IPS DF 19.7 (cell line): Measurements from ENCODE around the gene APOBEC3G.
"Not testable (repeated sequence)": the region's sequence is repeated elsewhere in the genome, so short reads cannot be mapped to it uniquely, and the experiment has no call there.

Experiments used
- DNase-seq: peaks from one replicate; pipeline ENCODE4 v3.0.0-alpha.2; 2013; ENCODE audit warnings: low read depth, low spot score

APOBEC3G gene

DNA sequence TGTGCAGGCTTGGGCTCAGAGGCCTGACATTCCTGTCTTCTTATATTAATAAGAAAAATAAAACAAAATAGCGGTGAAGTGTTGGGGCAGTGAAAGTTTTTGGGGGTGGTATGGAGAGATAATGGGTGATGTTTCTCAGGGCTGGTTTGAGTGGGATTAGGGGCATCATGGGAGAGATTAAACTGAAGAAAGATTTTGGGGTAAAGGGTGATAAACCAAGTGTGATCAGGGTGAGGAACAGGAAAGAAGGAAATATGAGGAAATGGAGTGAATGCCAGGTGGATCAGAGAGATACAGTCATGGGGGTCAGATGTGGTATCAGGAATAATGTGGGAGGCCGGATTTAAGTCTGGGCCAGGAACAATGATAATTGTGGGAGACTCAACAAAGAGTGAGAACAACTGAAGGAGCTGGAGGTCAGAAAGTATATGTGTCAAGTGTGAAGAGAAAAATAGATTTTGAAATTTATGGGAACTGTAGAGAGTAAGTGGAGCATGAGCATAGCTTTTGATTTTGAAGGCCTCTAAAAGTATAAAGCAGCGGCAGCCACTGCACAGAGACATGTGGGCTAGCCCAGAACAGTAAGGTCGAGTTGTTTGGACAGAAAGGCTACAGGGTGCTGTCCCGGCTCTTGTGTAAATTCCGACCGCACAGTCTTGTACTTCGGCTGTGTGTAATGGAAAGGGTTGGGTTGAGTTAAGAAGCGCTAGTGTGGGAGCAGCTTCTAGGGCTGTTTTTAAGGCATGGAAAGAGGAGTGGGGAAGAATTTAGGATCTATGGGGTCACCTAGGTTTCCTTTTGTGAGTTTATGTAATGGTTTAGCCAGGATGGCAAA is 10.4 kb upstream of the APOBEC3G start:
- not testable (repeated sequence) for DNase-seq

DNA sequence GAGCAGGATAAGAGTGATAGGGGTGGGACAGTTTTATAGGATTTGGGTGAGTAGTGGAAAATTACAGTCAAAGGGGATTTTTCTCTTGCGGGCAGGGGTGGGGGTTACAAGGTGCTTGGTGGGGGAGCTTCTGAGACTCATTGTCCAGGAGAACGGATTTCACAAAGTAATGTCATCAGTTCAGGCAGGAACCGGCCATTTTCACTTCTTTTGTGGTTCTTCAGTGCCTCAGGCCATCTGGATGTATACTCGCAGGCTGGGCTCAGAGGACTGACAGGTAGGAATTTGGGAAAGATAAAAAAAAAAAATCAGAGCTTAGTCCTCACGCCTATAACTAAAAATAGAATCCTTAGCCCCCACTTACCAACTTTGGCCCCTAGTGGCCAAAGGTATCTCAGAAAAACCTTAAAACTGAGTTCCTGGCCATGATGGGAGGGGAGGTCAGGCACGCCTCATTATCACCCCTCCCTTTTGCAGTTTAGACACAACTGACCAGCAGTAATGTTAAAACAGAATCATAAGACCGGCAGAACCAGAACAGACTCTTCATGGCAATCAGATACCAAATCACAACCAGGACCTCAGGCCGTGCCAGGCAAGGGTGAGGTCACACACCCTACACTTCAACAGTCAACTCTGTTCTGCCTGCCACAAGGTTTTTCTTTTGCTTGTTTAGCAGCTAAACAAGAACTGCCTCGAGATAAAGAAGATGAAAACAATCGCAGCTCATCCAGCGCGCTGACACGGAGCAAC is 8.9 kb upstream of the APOBEC3G start:
- DNase-seq: no peak

DNA sequence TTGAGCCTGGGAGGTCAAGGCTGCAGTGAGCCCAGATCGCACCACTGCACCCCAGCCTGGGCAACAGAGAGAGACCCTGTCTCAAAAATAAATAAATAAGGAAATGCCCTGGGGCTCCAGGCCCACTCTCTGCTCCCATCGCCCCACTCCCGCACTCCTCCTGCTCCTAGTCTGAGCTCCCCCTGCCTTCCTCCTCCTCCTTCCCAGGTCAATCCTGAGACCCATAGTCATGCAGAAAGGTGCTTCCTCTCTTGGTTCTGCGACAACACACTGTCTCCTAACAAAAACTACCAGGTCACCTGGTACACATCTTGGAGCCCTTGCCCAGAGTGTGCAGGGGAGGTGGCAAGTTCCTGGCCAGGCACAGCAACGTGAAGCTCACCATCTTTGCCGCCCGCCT is 6.9 kb upstream of the APOBEC3G start:
- DNase-seq: no peak

DNA sequence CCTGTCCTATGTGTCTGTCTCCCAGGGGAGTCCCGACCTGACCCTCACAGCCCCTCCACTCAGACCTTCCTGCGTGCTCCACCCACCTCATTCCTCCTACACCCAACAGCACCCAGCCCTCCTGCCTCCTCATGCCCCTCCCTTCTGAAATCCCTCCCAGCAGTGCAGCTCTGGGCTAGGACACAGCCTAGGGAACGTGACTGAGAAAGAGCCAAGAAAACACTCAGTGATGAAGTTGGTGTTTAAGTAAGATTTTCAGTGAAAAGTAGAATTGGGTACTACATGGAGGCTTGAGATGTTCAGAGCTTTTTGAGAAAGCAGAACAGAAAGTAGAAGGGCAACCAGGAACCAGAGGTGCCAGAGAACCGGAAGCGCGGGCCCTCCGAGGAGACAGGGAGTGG is 4.5 kb upstream of the APOBEC3G start:
- not testable (repeated sequence) for DNase-seq

DNA sequence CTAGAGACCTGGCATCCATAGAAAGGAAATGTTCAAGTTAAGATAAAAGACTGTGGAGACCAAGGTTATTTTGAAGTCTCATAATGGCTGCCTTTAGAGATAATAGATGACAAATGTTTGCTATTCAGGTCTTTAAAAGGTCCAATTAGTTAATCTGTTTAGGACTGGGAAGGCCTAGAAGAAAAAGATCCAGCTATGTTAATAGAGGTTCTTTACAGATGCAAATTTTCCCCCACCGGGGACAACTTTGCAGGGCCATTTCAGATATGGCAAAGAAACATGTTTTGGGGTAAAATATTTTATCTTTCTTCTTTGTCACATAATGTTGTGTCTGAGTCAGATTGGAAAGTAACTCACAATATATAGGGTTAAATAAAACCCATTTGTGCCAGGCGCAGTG is 3.1 kb upstream of the APOBEC3G start:
- DNase-seq: no peak

DNA sequence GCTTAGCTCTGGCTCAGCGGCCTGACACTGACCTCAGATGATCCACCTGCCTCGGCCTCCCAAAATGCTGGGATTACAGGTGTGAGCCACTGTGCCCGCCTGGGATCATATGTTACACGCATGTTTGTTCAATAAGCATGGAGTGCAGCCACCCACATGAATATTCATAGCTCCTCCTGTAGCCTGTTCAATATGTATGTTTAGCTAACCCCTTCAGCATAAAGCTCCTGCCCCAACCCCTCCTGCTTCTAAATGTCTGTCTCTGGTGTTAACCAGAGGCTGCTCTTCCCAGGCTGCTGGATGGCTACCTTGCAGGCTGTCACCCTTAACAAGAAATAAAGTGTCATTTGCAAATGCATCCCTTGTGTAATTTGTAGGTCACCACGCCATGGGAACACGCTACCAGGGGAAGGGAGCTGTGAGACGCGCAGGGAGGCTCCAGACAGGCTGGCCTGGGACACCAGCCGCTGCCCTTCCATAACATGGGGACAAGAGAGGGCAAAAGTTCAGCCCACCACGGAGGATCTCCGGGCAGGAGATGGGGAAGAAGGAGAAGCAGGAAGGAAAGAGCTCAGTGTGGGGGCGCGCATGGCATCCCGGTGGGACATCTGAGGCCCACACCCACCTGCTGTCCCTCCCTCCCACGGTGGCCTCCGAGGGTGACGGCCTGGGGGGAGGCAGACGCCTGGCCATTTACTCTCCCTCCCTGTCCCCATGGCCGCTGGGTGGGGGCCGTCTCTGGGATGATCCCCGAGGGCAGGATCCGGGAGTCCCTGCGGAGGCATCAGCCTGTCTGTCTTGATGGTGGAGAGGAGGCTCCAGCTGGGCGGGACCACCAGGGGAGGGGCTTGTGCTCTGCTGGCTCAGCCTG is 685 bp upstream of the APOBEC3G start:
- not testable (repeated sequence) for DNase-seq

DNA sequence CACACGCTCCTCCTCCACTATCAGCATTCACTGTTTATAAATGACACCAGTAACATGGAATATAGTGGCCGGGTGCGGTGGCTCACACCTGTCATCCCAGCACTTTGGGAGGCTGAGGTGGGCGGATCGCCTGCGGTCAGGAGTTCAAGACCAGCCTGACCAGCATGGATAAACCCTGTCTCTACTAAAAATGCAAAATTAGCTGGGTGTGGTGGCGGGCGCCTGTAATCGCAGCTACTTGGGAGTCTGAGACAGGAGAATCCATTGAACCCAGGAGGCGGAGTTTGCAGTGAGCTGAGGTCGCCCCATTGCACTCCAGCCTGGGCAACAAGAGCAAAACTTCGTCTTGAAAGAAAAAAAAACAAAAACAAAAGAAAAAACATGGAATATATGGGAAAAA is 837 bp downstream of the APOBEC3G start:
- not testable (repeated sequence) for DNase-seq

DNA sequence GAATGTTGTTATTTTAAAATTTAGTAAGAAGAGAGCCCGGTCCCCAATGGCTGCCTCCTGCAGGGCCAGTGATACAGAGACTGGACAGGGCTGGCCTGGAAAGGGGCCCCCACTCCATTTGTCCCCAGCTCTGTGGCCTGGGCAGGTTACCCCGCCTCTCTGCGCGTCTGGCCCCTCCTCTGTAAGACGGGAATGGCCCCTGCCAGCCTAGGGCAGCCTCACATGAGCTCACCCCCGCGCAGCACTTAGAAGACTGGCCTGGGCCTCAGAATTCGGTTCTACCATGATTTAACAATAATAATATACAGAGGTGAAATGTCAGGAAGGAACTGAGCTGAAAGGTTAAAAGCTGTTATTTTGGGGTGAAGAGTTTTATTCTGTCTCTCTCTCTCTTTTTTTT is 1.3 kb downstream of the APOBEC3G start:
- no peak for DNase-seq

DNA sequence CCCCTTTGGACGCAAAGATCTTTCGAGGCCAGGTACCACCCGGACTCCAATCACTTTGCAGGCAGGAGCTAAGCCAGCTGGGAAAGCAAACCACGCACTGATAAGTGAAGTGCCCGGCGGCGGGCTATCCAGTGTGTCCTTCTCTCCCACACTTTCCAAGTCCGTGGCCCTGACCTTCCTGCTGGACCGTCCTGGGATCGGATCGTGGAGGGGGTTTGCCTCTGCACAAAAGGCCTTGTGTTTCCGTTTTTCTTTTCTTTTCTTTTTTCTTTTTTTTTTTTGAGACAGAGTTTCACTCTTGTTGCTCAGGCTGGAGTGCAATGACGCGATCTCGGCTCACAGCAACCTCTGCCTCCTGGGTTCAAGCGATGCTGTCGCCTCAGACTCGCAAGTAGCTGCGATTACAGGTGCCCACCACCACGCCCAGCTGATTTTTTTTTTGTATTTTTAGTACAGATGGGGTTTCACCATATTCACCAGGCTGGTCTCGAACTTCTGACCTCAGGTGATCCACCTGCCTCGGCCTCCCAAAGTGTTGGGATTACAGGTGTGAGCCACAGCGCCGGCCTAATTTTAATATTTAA is 2.1 kb downstream of the APOBEC3G start:
- not testable (repeated sequence) for DNase-seq

DNA sequence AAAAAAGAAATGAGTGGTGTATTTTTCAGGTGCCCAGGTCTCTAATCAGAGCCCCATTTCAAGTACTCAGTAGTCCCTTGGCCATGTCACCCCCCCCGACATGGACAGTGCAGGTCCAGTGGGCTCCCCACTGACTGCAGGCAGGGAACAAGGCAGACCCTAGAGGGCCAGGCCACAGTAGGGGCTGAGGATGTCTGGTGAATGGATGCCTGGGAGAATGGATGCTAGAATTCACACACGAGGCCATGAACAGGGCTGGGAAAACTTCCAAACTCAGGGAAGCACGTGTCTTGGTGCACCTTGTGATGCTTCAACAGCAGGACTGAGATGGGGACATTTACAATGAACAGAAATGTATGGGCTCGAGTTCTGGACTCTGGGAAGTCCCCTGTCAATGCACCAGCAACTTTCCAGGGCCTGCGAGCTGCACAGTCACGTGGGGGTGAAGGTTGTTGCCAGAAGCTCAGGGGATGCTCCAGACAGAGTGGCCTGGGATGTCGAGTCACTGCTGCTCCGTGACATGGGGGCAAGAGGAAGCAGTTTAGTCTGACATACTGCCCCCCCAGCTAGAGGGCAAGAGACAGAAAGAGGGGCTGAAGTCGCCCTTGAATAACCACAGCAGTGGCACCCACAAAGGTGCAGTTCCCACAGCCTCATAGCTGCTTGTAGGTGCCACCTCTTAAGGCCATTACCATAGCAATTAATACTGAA is 3.1 kb downstream of the APOBEC3G start:
- DNase-seq: no peak

DNA sequence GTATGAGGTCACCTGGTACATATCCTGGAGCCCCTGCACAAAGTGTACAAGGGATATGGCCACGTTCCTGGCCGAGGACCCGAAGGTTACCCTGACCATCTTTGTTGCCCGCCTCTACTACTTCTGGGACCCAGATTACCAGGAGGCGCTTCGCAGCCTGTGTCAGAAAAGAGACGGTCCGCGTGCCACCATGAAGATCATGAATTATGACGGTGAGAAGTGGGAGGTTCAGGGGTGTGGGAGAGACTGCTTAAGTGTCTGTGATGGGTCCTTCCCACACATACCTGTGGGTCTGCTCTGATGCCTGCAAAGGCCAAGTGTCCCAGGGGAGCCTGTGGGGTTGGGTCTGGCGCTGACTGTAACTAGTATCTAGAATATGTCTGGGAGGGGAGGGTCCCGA is 3.9 kb downstream of the APOBEC3G start:
- no peak for DNase-seq

DNA sequence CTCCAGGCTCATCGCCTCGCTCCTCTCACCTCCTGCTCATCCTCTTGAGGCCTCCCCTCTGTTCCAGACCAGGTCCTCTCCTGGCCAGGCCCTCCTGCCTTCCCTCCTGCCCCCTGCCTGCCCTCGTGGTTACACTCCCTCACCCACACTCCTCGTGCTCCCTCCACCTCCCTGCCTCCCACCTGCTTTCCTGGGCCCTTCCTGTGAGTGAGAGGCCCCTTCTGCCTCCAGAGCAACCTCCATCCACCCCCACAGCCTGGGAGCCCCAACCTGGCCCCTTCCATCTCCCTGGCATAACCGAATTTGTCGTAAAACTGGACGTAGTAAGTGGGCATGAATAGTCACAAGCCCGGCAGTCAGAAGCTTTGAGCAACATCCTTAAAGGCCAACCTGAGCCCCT is 4.5 kb downstream of the APOBEC3G start:
- no peak for DNase-seq

DNA sequence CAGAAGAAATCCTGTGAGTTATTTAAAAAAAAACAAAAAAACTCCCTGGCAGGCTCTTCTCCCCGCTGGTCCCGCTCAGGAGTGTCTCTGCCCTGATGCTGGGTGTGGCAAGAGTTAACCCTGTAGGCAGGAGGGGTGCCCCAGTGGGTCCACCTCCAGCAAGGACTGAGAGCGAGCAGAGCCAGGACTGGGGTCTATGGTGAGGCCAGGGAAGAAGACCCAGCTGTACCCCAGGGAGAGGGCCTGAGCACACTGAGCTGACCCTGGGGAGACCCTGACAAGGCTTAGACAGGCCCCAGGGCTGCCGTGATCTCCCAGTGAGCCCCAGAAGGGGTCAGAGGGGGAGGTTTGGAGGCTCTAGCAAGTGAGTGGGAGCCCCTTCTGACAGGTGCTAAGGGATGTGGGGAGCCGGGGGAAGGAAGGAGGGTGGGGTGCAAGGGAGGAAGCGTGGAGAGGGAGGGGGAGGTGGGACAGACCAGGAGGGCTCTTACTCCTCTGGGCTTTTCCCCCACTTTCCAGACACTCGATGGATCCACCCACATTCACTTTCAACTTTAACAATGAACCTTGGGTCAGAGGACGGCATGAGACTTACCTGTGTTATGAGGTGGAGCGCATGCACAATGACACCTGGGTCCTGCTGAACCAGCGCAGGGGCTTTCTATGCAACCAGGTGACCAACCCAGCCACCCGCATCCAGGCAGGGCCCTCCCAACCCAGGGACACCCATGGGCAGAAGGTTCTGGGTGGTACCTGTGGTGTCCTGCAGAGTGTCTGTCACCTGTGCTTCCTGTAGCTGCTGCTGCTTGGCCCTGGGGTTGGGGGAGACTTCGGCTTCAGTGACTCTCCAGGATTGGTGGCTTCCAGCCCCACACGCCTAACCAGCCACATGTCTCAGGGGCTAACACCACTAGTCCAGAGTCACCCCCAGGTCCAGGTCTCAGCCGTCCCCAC is 6.4 kb downstream of the APOBEC3G start:
- DNase-seq: no peak

DNA sequence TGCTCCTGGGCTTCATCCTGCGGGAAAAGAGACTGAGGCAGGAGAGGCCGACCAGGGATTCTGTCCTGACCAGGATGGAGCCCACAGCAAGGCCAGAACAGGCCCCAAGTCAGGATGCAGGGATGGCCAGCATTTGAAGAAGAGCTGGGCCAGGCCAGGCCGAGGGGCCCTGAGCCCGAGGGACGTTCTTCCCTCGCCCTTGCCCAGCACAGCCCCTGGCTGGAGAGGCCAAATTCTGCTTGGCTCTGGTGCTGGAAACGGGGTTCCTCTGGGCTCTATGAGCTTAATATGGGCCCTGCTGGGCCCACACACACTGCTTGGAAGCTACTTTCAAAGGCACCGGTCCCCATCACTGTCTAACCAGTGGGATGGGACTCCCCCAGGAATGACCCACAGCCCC is 7.6 kb downstream of the APOBEC3G start:
- DNase-seq: no peak

DNA sequence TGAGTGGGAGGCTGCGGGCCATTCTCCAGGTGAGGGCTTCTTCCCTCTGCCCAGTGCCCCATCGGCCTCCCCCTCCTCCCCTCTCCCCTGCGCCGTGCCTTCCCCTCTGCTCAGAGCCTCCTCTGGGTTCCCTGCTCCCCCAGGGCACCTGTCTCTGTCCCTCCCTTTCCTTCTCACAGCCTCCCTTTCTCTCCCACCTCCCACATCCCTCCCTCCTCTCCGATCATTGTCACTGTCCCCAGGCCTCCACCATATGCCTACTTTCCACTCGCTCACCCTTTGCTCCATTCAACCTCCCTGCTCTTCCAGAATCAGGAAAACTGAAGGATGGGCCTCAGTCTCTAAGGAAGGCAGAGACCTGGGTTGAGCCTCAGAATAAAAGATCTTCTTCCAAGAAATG is 10.0 kb downstream of the APOBEC3G start:
- DNase-seq: no peak

DNA sequence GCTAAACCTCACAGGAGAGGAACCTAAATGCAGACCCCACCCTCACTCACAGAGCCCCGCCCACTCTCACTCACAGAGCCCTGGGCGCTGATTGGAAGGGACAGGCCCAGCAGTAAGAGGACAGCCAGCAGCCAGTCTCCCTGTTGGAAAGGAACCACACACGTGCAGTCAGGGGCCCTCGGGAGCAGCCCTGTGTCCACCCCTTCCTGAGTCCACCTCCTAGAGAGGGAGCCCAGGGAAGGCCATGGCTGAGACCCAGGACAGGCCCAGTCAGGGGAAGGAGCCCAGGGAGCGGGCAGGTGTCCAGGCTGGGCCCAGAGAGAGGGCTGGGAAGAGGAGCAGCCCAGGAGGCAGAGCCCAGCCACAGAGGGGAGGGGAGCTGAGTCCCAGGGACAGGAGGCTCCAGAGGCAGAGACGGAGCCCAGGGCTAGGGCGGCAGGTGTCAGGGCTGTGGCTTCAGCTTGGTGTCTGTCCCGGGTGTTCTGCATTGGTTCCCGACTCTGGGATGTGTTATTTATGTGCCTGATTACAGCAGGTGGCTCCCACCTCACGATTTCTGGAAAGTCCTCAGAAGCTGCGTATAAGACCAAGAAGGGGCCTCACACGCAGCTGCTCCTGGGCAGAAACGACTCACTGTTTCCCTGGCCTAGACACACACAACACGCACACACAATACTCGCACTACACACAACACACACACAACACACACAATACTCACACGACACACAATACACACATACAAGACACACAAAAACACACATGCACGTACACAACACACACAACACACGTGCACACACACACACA is 11.0 kb downstream of the APOBEC3G start:
- no peak for DNase-seq

DNA sequence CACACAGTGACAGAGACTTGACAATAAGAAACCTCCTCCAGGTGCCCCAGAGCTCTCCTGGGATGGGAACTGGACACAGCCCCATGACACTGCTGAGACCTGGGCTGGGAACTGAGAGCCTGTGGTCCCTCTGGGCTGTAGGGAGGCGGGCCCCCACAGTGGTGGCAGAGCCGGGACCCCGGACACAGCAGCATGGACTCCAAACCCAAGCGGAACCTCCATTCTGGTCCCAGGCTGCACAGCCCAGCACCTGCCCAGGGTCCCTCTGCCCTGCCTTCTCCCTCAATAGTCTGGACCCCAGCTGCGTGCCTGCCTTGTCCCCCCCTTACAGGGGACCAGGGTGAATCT is 11.6 kb downstream of the APOBEC3G start:
- no peak for DNase-seq

DNA sequence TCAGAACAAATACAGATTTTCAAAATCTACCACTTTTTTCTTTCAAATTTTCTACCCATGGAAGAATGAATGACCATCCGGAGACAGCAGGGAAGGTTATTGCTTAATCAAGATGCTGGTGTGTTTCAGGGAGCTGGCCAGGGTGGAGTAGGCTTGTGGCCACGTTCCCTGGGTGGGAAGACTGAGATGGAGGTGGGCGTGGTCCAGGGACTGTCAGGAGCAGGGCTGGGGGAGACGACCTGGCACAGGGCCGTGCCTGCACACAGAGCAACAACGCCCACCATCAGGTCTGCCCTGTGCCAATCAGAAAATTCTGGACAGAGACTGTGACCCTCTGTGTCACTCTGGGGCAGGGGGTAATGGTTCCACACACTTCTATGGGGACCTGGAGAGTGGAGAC is 12.9 kb downstream of the APOBEC3G start:
- no peak for DNase-seq

DNA sequence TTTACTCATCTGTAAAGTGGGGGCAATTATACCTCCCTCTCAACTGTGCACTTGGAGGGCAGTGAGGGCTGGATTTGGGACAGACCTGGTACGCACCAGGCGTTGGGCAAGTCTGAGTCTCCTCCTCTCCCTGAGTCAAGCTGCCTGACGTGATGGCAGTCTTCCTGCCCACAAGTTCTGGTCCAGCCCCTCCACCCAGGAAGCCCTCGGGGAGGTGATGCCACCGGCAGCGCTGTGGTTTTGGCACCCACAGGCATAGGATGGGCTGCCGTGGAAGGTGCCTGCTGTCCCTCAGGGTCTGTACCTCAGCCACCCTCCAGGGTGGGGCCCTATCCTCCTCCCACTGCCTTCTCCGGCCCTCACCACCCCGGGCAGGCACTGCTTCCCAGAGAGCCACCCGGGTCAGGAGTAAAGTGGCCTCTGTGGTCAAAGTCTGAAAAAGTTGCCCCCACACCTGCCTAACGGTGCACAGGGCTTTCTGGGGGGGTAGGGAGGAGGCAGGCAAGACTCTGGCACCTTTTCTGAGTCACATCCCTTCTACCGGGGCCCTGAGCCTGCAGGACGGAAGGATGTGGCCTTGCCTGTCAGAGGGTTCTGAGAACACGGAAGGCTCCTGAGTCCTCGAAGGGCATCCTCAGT is 13.5 kb downstream of the APOBEC3G start:
- no peak for DNase-seq
